D721Med (cell line): ENCODE data around the gene MAN2C1.

Source experiments
- DNase-seq: peaks from one replicate; pipeline ENCODE4 v3.0.0; 2011; ENCODE audit warnings: low spot score; ENCODE audit not compliant: insufficient read length
- FAIRE-seq: peaks from 2 replicates; lab custom pipeline; 2011; peaks lifted over from hg19 to GRCh38; lab: Jason Lieb, UNC
- CTCF ChIP-seq: IDR thresholded peaks from 2 replicates; pipeline ENCODE4 v1.5.1; 2012; ENCODE audit warnings: mild to moderate bottlenecking, control low read depth; ENCODE audit not compliant: insufficient read depth; ENCODE audit errors: missing control alignments

Gene MAN2C1

DNA sequence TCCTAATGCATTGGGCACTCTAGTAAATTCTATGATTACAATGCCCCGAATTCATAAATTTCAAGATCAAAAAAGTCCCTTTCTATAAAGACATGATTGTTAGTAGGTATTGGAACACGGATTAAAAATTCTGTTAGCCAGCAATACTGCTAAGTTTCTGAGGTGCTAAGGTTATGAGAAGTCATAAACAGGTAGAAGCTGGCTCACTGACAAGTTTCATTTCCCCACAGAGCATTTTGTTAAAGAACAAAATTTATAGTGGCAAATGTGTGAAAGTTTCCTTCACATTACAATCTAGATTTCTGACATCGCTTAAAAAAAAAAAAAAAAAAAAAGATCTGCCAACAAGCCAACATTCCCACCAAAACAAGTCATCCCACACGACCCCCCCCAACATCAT lies 12.4 kb upstream of the MAN2C1 start:
- no peak for FAIRE-seq
- no peak for TF ChIP-seq CTCF
- no peak for DNase-seq

DNA sequence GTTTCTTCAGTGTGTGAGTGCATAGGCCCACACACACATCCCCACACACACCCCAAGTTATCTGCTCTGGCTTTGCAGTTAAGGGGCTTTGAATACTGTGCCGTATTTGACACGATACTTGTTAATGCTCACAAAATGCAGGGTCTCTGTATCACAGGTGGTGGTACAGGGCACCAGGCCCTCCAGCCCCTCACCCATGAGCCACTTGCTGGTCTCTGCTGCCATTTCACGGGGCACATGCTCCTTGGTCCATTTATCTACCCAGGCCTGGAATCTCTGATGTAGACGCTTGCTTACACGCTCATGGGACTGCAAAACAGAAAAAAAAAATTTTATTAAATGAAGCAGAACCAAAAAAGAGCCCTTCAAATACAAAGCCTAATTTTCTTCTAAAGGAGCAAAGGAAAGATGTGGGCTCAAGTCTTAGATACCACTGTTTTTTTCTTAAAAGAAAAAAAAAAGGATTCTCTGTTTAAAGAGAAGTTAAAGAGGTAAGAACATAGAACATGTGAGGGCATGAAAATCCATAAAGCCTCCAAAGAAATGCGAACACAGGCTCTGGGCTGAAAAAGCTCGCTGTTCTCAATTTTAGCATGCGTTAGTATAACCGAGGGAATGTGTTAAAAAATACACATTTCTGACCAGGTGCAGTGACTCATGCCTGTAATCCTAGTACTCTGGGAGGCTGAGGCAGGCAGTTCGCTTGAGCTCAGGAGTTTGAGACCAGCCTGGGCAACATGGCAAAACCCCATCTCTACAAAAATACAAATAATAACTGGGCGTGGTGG lies 3.7 kb upstream of the MAN2C1 start:
- DNase-seq (no peak), FAIRE-seq (no peak)
- no peak for TF ChIP-seq CTCF

DNA sequence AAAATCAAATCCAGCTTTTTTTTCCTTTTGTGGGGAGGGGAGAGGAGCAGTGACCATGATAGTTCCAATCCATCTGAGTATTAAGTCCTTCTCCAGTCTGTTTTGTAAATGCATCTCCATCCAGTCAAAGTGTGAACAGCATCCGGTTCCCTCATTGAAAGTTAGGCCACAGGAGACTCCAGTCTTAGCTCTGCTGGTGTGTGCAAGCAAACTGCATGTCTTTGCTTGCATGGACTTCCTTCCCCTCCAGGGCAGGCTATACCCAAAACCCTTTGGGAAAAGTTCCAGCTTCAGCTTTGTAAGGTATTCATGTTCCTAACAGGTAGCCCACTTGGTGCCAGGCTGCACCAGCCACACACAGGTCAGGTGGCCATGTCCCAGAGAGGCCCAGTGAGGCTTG lies 3.1 kb upstream of the MAN2C1 start:
- TF ChIP-seq CTCF = no peak
- no peak for FAIRE-seq
- no peak for DNase-seq

DNA sequence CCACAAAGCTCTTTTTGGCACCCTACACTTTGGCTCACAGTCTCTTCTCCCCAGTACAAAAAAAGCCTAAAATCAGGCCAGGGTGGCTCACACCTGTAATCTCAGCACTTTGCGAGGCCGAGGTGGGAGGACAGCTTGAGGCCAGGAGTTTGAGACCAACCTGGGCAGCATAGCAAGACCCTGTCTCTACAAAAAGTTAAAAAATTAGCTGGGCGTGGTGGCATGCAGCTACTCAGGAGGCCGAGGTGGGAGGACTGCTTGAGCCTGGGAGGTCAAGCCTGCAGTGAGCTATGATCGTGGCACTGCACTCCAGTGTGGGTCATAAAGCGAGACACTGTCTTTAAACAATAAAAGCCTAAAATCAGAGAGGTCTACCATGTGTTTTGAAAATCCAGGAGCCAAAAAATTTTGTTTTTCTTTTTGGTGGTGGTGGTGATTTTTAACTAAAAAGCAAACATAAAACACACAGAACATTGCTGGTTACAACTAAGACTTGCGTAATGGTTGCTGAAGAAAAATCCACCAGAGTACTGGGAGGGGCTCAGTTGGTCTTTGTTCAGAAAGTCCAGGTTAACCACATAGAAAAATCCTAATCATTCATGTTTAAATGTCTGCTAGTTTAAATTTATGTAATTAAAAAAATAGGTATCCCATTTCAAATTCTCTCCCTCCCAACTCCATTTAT lies 1.6 kb upstream of the MAN2C1 start:
- no peak for FAIRE-seq
- DNase-seq = no peak
- no peak for TF ChIP-seq CTCF

DNA sequence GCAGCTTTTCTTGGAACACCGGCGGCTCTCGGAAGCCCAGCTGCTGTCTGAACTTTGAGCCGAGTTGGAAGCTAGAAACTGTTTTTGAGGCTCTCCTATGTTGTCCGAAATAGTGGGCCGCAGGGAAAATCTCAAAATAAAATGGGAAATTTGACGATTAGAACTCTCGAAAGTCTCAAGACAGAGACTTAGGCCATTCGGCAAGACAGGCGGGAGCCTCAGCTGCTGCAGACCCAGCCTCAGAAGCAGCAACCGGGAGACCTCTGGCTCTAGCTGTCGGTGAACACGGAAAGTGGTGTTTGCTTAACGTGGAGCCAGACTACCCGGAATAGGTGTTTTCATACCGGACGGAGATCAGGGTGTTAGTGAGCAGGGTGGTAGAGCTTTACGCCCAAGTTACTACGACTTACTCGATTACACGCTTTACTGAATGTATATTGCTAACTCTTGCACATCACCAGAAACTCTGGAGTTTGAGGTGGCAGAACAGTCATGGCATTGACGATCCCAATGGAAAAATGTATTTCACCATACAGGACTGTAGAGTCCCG lies 357 bp upstream of the MAN2C1 start:
- DNase-seq = no peak
- no peak for TF ChIP-seq CTCF
- FAIRE-seq = no peak

GRCh38 chr15:75367406-75367912 lies 948 bp downstream of the MAN2C1 start:
- no peak for DNase-seq
- no peak for FAIRE-seq
- no peak for TF ChIP-seq CTCF
